ENCODE results near the gene GPHN. TPM values are rescaled to one million over a fixed set of nuclear protein-coding genes. Genes with fewer than 3 reads are reported as not detected.
A peak's percentile ranks its signal among the peaks of the same experiment; 100 is the strongest.

GPHN gene
- total RNA-seq, 1 experiment from 2014 or later, result 23.4 TPM

- Histone ChIP-seq H3K4me3 (ENCODE audit: low read length) (no peak overlapping the region), H4K20me1 (ENCODE audit: low read length) (no peaks in the 10 kb centered on the region), H3K4me1 (ENCODE audit: insufficient read depth, low read length) (no peaks in the 10 kb centered on the region), H3K9me3 (ENCODE audit: low read length) (peaks cover 6% of the 10 kb centered on the region), H3K9ac (ENCODE audit: low read length) (no peak overlapping the region), H3K79me2 (ENCODE audit: low read length) (no peaks in the 10 kb centered on the region), H2AFZ (ENCODE audit: low read length) (no peak overlapping the region), H3K36me3 (ENCODE audit: low read depth, low read length) (peaks cover 10% of the 10 kb centered on the region; the same call in 1 of the 2 replicates), H3K27ac (ENCODE audit: low read length) (no peak overlapping the region), H3K4me2 (ENCODE audit: low read length) (no peak overlapping the region), H3K27me3 (ENCODE audit: low read length) (no peaks in the 10 kb centered on the region), H3F3A (ENCODE audit: low read length, unreplicated experiment) (no peaks in the 10 kb centered on the region), H3K9me2 (replicated peaks; ENCODE audit: low read length) (no peaks in the 10 kb centered on the region)
- DNase-seq, result no peak
- intact Hi-C loops (cut with micrococcal nuclease), result no loop called here
- no peak for ATAC-seq
- CTCF ChIA-PET, result no interaction called here
- TF ChIP-seq EZH2phosphoT487 (IDR thresholded peaks at IDR 0.05; ENCODE audit: borderline replicate concordance, low read length), result no peak
- no peak for TF ChIP-seq EZH2 (IDR thresholded peaks at IDR 0.05; ENCODE audit: low read length, unreplicated experiment)
- TF ChIP-seq, protein P1, sequence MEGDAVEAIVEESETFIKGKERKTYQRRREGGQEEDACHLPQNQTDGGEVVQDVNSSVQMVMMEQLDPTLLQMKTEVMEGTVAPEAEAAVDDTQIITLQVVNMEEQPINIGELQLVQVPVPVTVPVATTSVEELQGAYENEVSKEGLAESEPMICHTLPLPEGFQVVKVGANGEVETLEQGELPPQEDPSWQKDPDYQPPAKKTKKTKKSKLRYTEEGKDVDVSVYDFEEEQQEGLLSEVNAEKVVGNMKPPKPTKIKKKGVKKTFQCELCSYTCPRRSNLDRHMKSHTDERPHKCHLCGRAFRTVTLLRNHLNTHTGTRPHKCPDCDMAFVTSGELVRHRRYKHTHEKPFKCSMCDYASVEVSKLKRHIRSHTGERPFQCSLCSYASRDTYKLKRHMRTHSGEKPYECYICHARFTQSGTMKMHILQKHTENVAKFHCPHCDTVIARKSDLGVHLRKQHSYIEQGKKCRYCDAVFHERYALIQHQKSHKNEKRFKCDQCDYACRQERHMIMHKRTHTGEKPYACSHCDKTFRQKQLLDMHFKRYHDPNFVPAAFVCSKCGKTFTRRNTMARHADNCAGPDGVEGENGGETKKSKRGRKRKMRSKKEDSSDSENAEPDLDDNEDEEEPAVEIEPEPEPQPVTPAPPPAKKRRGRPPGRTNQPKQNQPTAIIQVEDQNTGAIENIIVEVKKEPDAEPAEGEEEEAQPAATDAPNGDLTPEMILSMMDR (conservative IDR thresholded peaks at IDR 0.05; ENCODE audit: low read depth, low read length), result no peak
- BruUV-seq (replicated peaks), result no TSS peak
- POLR2A ChIA-PET (ENCODE audit: unreplicated experiment), result no interaction called here
Measured at GRCh38 chr14:67108230-67108629, 600.3 kb downstream of the GPHN start.

- H3K9me2 ChIP-seq (replicated peaks; ENCODE audit: low read length), result no peaks in the 10 kb centered on the region
- no TSS peak for BruUV-seq (replicated peaks)
- no peak overlapping the region for H3K27ac ChIP-seq (ENCODE audit: low read length)
- no peaks in the 10 kb centered on the region for H3K4me1 ChIP-seq (ENCODE audit: insufficient read depth, low read length)
- no peaks in the 10 kb centered on the region for H3K79me2 ChIP-seq (ENCODE audit: low read length)
- H4K20me1 ChIP-seq (ENCODE audit: low read length), result no peaks in the 10 kb centered on the region
- TF ChIP-seq, protein P1 (conservative IDR thresholded peaks at IDR 0.05; ENCODE audit: low read depth, low read length), result no peak
- TF ChIP-seq EZH2phosphoT487 (IDR thresholded peaks at IDR 0.05; ENCODE audit: borderline replicate concordance, low read length), result no peak
- no peak for TF ChIP-seq EZH2 (IDR thresholded peaks at IDR 0.05; ENCODE audit: low read length, unreplicated experiment)
- no peak overlapping the region for H3K4me2 ChIP-seq (ENCODE audit: low read length)
- H2AFZ ChIP-seq (ENCODE audit: low read length), result no peak overlapping the region
- no peak overlapping the region for H3K4me3 ChIP-seq (ENCODE audit: low read length)
- H3F3A ChIP-seq (ENCODE audit: low read length, unreplicated experiment), result no peaks in the 10 kb centered on the region
- H3K27me3 ChIP-seq (ENCODE audit: low read length), result no peaks in the 10 kb centered on the region
- H3K9ac ChIP-seq (ENCODE audit: low read length), result no peak overlapping the region
- intact Hi-C loops (cut with micrococcal nuclease), result loop anchor here (10.0 kb wide), 1 partner anchor 756 kb away; no protein-coding TSS in a partner anchor
- H3K9me3 ChIP-seq (ENCODE audit: low read length), result peaks cover 1% of the 10 kb centered on the region; the same call in 1 of the 2 replicates
- ATAC-seq, result peak; percentile 79
- DNase-seq, result no peak
- CTCF ChIA-PET, result no interaction called here
- POLR2A ChIA-PET (ENCODE audit: unreplicated experiment), result no interaction called here
- H3K36me3 ChIP-seq (ENCODE audit: low read depth, low read length), result no peaks in the 10 kb centered on the region
Measured at GRCh38 chr14:67111022-67111421, 603.1 kb downstream of the GPHN start.

DNA sequence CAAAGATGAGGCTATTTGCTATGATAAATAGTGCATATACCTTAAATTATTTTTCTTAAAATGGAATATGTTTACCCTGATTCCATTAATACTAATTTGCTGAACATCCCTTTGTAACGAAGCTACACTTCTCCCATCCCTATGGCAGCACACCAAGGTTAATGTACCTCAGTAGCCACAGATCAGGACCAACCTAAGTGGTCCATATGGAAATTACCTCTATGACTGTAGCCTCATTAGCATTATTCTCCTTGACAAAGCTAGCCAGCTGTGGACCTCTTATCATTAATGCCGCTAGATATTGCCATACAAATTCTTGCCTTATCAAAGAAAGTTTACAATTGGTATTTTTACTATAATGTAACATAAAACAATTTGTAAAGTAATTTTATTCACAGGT lies 604.4 kb downstream of the GPHN start:
- BruUV-seq (replicated peaks), result no TSS peak
- Histone ChIP-seq H3F3A (ENCODE audit: low read length, unreplicated experiment) (no peaks in the 10 kb centered on the region), H3K79me2 (ENCODE audit: low read length) (no peaks in the 10 kb centered on the region), H3K9ac (ENCODE audit: low read length) (no peak overlapping the region), H3K36me3 (ENCODE audit: low read depth, low read length) (no peaks in the 10 kb centered on the region), H3K27ac (ENCODE audit: low read length) (no peak overlapping the region), H3K4me1 (ENCODE audit: insufficient read depth, low read length) (no peaks in the 10 kb centered on the region), H3K4me2 (ENCODE audit: low read length) (no peak overlapping the region), H3K27me3 (ENCODE audit: low read length) (no peaks in the 10 kb centered on the region), H3K4me3 (ENCODE audit: low read length) (no peak overlapping the region), H4K20me1 (ENCODE audit: low read length) (no peaks in the 10 kb centered on the region), H3K9me3 (ENCODE audit: low read length) (no peaks in the 10 kb centered on the region), H3K9me2 (replicated peaks; ENCODE audit: low read length) (no peaks in the 10 kb centered on the region), H2AFZ (ENCODE audit: low read length) (no peak overlapping the region)
- TF ChIP-seq EZH2phosphoT487 (IDR thresholded peaks at IDR 0.05; ENCODE audit: borderline replicate concordance, low read length) (no peak), EZH2 (IDR thresholded peaks at IDR 0.05; ENCODE audit: low read length, unreplicated experiment) (no peak)
- TF ChIP-seq, protein P1 (conservative IDR thresholded peaks at IDR 0.05; ENCODE audit: low read depth, low read length), result no peak
- ATAC-seq, result no peak
- POLR2A ChIA-PET (ENCODE audit: unreplicated experiment), result no interaction called here
- DNase-seq, result no peak
- intact Hi-C loops (cut with micrococcal nuclease), result loop anchor here (10.0 kb wide), 1 partner anchor 758 kb away; no protein-coding TSS in a partner anchor
- CTCF ChIA-PET, result no interaction called here

All from PC-3 (cell line).